ENCODE results near the gene RAD9B. TPM values are rescaled to one million over a fixed set of nuclear protein-coding genes. Genes with fewer than 3 reads are reported as not detected.
A peak's percentile ranks its signal among the peaks of the same experiment; 100 is the strongest.

RAD9B gene
- total RNA-seq, 1 donor from 2014 or later: not detected

DNA sequence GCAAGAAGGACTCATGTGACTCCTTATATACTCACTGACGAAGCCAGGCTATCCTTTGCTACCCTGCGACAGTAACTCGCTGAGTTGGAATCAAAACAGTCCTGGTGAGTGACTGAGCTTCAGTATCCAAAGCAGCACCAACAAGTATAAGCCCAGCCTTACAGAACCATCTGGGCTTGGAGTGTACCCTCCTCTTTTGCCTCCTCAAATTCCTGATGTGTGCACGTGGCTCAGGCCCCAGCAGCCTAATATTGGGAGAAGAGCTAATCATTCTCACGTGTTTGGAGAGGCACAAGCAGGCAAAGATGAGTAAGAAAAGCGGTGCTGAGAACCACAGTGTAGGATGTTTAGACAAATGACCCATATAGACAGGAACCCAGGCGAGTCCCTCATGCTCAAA is 46.5 kb downstream of the RAD9B start:
- Histone ChIP-seq H3K9me3 (no peaks in the 10 kb centered on the region), H3K36me3 (peaks cover 0 to 10% of the 10 kb centered on the region in 2 donors), H3K27me3 (no peaks in the 10 kb centered on the region), H3K4me3 (no peak overlapping the region), H3K4me1 (peaks cover 87% of the 10 kb centered on the region), H3K27ac (peak overlapping the region; percentile 73)
- intact Hi-C loops (cut with DNase I): no loop called here
- no peak for DNase-seq (ENCODE audit: extremely low spot score in 2 of 2)
- TF ChIP-seq, protein P1, sequence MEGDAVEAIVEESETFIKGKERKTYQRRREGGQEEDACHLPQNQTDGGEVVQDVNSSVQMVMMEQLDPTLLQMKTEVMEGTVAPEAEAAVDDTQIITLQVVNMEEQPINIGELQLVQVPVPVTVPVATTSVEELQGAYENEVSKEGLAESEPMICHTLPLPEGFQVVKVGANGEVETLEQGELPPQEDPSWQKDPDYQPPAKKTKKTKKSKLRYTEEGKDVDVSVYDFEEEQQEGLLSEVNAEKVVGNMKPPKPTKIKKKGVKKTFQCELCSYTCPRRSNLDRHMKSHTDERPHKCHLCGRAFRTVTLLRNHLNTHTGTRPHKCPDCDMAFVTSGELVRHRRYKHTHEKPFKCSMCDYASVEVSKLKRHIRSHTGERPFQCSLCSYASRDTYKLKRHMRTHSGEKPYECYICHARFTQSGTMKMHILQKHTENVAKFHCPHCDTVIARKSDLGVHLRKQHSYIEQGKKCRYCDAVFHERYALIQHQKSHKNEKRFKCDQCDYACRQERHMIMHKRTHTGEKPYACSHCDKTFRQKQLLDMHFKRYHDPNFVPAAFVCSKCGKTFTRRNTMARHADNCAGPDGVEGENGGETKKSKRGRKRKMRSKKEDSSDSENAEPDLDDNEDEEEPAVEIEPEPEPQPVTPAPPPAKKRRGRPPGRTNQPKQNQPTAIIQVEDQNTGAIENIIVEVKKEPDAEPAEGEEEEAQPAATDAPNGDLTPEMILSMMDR (IDR thresholded peaks at IDR 0.05): no peak
- TF ChIP-seq POLR2AphosphoS5 (IDR thresholded peaks at IDR 0.05; ENCODE audit: insufficient read depth in 1 of 2, low read depth in 1 of 2): peak in 1 of 2 donors; percentile 53

DNA sequence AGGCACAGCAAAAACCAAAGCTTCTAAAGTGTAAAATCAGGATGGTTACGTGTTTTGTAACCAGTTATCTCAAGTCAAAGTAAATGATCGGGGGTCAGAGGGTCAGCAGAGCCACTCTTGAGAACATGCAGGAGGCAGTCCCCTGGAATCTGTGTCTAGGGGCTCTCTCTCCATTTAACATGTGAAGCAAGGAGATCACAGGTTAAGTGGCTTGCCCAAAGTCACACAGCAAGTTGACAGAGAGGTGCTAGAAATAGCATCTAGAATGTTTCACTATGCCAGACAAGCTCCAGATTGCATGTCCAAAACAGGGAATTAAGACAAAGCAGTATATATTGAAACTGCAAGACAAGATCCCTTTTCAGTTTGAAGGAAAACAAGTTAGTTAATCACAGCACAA is 47.6 kb downstream of the RAD9B start:
- Histone ChIP-seq H3K9me3 (no peaks in the 10 kb centered on the region), H3K4me3 (no peak overlapping the region), H3K36me3 (peaks cover 0 to 10% of the 10 kb centered on the region in 2 donors), H3K27me3 (no peaks in the 10 kb centered on the region), H3K27ac (peak overlapping the region; percentile 73), H3K4me1 (peaks cover 84% of the 10 kb centered on the region)
- no peak for DNase-seq (ENCODE audit: extremely low spot score in 2 of 2)
- intact Hi-C loops (cut with DNase I): no loop called here
- TF ChIP-seq, protein P1 (IDR thresholded peaks at IDR 0.05): no peak
- TF ChIP-seq POLR2A (IDR thresholded peaks at IDR 0.05): no peak
- no peak for TF ChIP-seq POLR2AphosphoS5 (IDR thresholded peaks at IDR 0.05; ENCODE audit: insufficient read depth in 1 of 2, low read depth in 1 of 2)

DNA sequence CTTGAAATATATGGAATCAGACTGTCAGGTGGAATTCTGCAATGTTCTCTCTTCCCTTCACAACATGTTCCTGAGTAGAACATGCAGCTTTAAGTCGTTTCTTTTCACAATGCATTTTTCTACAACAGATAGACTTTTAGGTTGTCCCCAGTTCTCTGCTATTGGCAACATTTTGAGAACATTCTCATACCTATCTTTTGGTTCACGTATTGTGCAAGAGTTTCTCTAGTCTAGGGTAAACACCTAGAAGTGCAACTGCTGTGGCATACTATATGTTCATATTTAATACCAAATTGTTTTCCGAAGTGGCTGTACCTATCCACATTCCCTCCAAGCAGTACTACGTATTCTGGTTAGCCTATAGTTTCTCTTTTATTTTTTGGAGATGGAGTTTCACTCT is 48.9 kb downstream of the RAD9B start:
- Histone ChIP-seq H3K9me3 (no peaks in the 10 kb centered on the region), H3K4me1 (peaks cover 82% of the 10 kb centered on the region), H3K27me3 (no peaks in the 10 kb centered on the region), H3K4me3 (no peak overlapping the region), H3K27ac (no peak overlapping the region), H3K36me3 (peaks cover 0 to 10% of the 10 kb centered on the region in 2 donors)
- DNase-seq (ENCODE audit: extremely low spot score in 2 of 2): no peak
- intact Hi-C loops (cut with DNase I): no loop called here
- TF ChIP-seq, protein P1 (IDR thresholded peaks at IDR 0.05): no peak
- no peak for TF ChIP-seq POLR2AphosphoS5 (IDR thresholded peaks at IDR 0.05; ENCODE audit: insufficient read depth in 1 of 2, low read depth in 1 of 2)
- TF ChIP-seq POLR2A (IDR thresholded peaks at IDR 0.05): no peak

Small RNAs within 50 kb of the gene (small RNA-seq; reads per million reads assigned to genes)
- not detected for gene RF00278

Other genes with a start within 250 kb of the RAD9B start
- gene ATP2A2, start 221.1 kb upstream of the RAD9B start, total RNA-seq: 127 TPM
- 57.9 TPM for gene ANAPC7, start 98.6 kb upstream of the RAD9B start, total RNA-seq
- gene ARPC3, start 52.0 kb upstream of the RAD9B start, total RNA-seq: 180 TPM
- 17.4 TPM for gene GPN3, start 34.1 kb upstream of the RAD9B start, total RNA-seq
- gene FAM216A, start 33.5 kb upstream of the RAD9B start, total RNA-seq: 11.0 TPM
- 74.9 TPM for gene VPS29, start 220 bp upstream of the RAD9B start, total RNA-seq
- gene PPTC7, start 81.0 kb downstream of the RAD9B start, total RNA-seq: 43.0 TPM
- gene TCTN1, start 111.8 kb downstream of the RAD9B start, total RNA-seq: 31.4 TPM
- gene HVCN1, start 186.8 kb downstream of the RAD9B start, total RNA-seq: 7.6 TPM
- gene PPP1CC, start 240.6 kb downstream of the RAD9B start, total RNA-seq: 87.9 TPM